H9 (cell line): ENCODE data around the gene NAB2. TPM values are rescaled to one million over a fixed set of nuclear protein-coding genes. Genes with fewer than 3 reads are reported as not detected.

Source experiments
- DNase-seq: peaks from one replicate; pipeline ENCODE4 v3.0.0-alpha.2; 2017
- H2AFZ ChIP-seq: one replicate; pipeline ENCODE4 v1.6.1; 2013; ENCODE audit warnings: mild to moderate bottlenecking, low read length, control low read depth, moderate library complexity
- H2AK5ac ChIP-seq: 2 replicates; pipeline ENCODE4 v1.6.1; 2013; ENCODE audit warnings: low read length, control low read depth, mixed read lengths; ENCODE audit not compliant: insufficient read length
- H2BK120ac ChIP-seq: one replicate; pipeline ENCODE4 v1.6.1; 2013; ENCODE audit warnings: low read depth, mild to moderate bottlenecking, low read length, control low read depth, inconsistent platforms; ENCODE audit not compliant: poor library complexity, severe bottlenecking
- H2BK12ac ChIP-seq: 2 replicates; pipeline ENCODE4 v1.6.1; 2013; ENCODE audit warnings: low read length, control low read depth, mixed read lengths, low read depth; ENCODE audit not compliant: insufficient read length
- H2BK15ac ChIP-seq: 2 replicates; pipeline ENCODE4 v1.6.1; 2013; ENCODE audit warnings: low read depth, low read length, control low read depth
- H2BK20ac ChIP-seq: one replicate; pipeline ENCODE4 v1.6.1; 2013; ENCODE audit warnings: low read depth, mild to moderate bottlenecking, low read length, control low read depth, inconsistent platforms; ENCODE audit not compliant: poor library complexity, severe bottlenecking
- H2BK5ac ChIP-seq: 2 replicates; pipeline ENCODE4 v1.6.1; 2013; ENCODE audit warnings: low read length, control low read depth, mixed read lengths; ENCODE audit not compliant: insufficient read length
- H3K14ac ChIP-seq: 2 replicates; pipeline ENCODE4 v1.6.1; 2013; ENCODE audit warnings: low read length, control low read depth; ENCODE audit not compliant: insufficient read depth
- H3K18ac ChIP-seq: 2 replicates; pipeline ENCODE4 v1.6.1; 2013; ENCODE audit warnings: low read depth, mild to moderate bottlenecking, mixed read lengths, low read length, control low read depth; ENCODE audit not compliant: insufficient read length
- H3K23ac ChIP-seq: 2 replicates; pipeline ENCODE4 v1.6.1; 2013; ENCODE audit warnings: low read length, control low read depth, mixed read lengths, low read depth; ENCODE audit not compliant: insufficient read length
- H3K23me2 ChIP-seq: 2 replicates; pipeline ENCODE4 v1.6.1; 2013; ENCODE audit warnings: low read depth, mild to moderate bottlenecking, mixed read lengths, low read length, control low read depth; ENCODE audit not compliant: insufficient read length, poor library complexity, severe bottlenecking
- H3K27ac ChIP-seq: 2 replicates; pipeline ENCODE4 v1.5.1; 2013; ENCODE audit warnings: low read length, control low read depth, mixed read lengths, low read depth; ENCODE audit not compliant: insufficient read length
- H3K27me3 ChIP-seq: 2 replicates; pipeline ENCODE4 v1.6.1; 2013; ENCODE audit warnings: low read length, control low read depth, inconsistent platforms; ENCODE audit not compliant: insufficient read depth
- H3K4ac ChIP-seq: 2 replicates; pipeline ENCODE4 v1.6.1; 2013; ENCODE audit warnings: low read depth, mild to moderate bottlenecking, control low read depth, inconsistent platforms, low read length, moderate library complexity
- H3K4me1 ChIP-seq: 2 replicates; pipeline ENCODE4 v1.6.1; 2013; ENCODE audit warnings: low read length, control low read depth, inconsistent platforms; ENCODE audit not compliant: insufficient read depth
- H3K4me2 ChIP-seq: 2 replicates; pipeline ENCODE4 v1.6.1; 2013; ENCODE audit warnings: low read length, control low read depth, mixed read lengths; ENCODE audit not compliant: insufficient read length, insufficient read depth
- H3K56ac ChIP-seq: 2 replicates; pipeline ENCODE4 v1.6.1; 2013; ENCODE audit warnings: low read depth, mild to moderate bottlenecking, mixed read lengths, low read length, control low read depth; ENCODE audit not compliant: insufficient read length
- H3K79me1 ChIP-seq: 2 replicates; pipeline ENCODE4 v1.6.1; 2013; ENCODE audit warnings: low read depth, mild to moderate bottlenecking, moderate library complexity, low read length, control low read depth, inconsistent platforms; ENCODE audit not compliant: insufficient read depth, poor library complexity, severe bottlenecking
- H3K79me2 ChIP-seq: 2 replicates; pipeline ENCODE4 v1.6.1; 2013; ENCODE audit warnings: low read length, control low read depth, inconsistent platforms; ENCODE audit not compliant: insufficient read depth
- H3K9ac ChIP-seq: 2 replicates; pipeline ENCODE4 v1.6.1; 2013; ENCODE audit warnings: low read length, control low read depth, mixed read lengths; ENCODE audit not compliant: insufficient read length; ENCODE audit errors: extremely low read depth
- H3K9me3 ChIP-seq: one replicate; pipeline ENCODE4 v1.6.1; 2013; ENCODE audit warnings: low read depth, low read length, inconsistent platforms; ENCODE audit not compliant: control insufficient read depth
- H3T11ph ChIP-seq: one replicate; pipeline ENCODE4 v1.6.1; 2013; ENCODE audit warnings: mild to moderate bottlenecking, low read length, control low read depth, inconsistent platforms
- H4K20me1 ChIP-seq: one replicate; pipeline ENCODE4 v1.6.1; 2013; ENCODE audit not compliant: control insufficient read depth, insufficient read length, insufficient read depth
- H4K5ac ChIP-seq: 2 replicates; pipeline ENCODE4 v1.6.1; 2013; ENCODE audit warnings: low read depth, mild to moderate bottlenecking, mixed read lengths, low read length, control low read depth; ENCODE audit not compliant: insufficient read length
- H4K8ac ChIP-seq: replicated peaks from 2 replicates; pipeline ENCODE4 v1.6.1; 2013; ENCODE audit warnings: low read length, control low read depth, mixed read lengths, low read depth; ENCODE audit not compliant: insufficient read length
- H4K91ac ChIP-seq: 2 replicates; pipeline ENCODE4 v1.6.1; 2013; ENCODE audit warnings: low read depth, mild to moderate bottlenecking, moderate library complexity, mixed read lengths, low read length, control low read depth; ENCODE audit not compliant: insufficient read length
- H3K27ac Mint-ChIP-seq, 3 experiments: 2 replicates in 2 of 3; 3 replicates in 1 of 3; pipeline ENCODE4 v1.8.0; 2020 to 2021; ENCODE audit warnings: mixed read lengths in 3 of 3, mild to moderate bottlenecking in 1 of 3, moderate library complexity in 1 of 3
- H3K27me3 Mint-ChIP-seq: 2 replicates; pipeline ENCODE4 v1.8.0; 2021; ENCODE audit warnings: low read depth, mild to moderate bottlenecking, moderate library complexity, mixed read lengths
- H3K36me3 Mint-ChIP-seq, 3 experiments: 2 replicates in 2 of 3; 3 replicates in 1 of 3; pipeline ENCODE4 v1.8.0; 2020 to 2021; ENCODE audit warnings: low read depth in 3 of 3, mixed read lengths in 3 of 3; ENCODE audit not compliant: insufficient read depth in 1 of 3
- H3K4me1 Mint-ChIP-seq, 2 experiments: 2 replicates each; pipeline ENCODE4 v1.8.0; 2020; ENCODE audit warnings: mixed read lengths in 2 of 2
- H3K4me3 Mint-ChIP-seq, 2 experiments: 2 replicates in 1 of 2; 3 replicates in 1 of 2; pipeline ENCODE4 v1.8.0; 2020 to 2021; ENCODE audit warnings: mild to moderate bottlenecking in 2 of 2, mixed read lengths in 2 of 2, moderate library complexity in 1 of 2
- H3K9me3 Mint-ChIP-seq, 2 experiments: 2 replicates in 1 of 2; 3 replicates in 1 of 2; pipeline ENCODE4 v1.8.0; 2020; ENCODE audit warnings: mild to moderate bottlenecking in 2 of 2, mixed read lengths in 2 of 2, moderate library complexity in 1 of 2
- CTCF ChIP-seq: fragments of 200-600 bp; sonication (generic); conservative IDR thresholded peaks from 3 replicates; pipeline ENCODE4 v1.8.0; 2021; ENCODE audit warnings: antibody characterized with exemption, mild to moderate bottlenecking
- WGBS: extraction: QIAGEN DNeasy Blood & Tissue Kit; methylation state at CpG from one replicate; pipeline ENCODE4 v1.1.7; 2013; ENCODE audit warnings: missing lambda C conversion rate, low lambda C conversion rate, mixed read lengths; ENCODE audit not compliant: insufficient read length; ENCODE audit errors: extremely low coverage; 5-methylcytosine and 5-hydroxymethylcytosine counted together
- total RNA-seq: library from RNA; stranded (reverse); gene quantifications from 2 replicates; pipeline ENCODE4 v1.2.1, GENCODE V29; 2021

The NAB2 gene
- total RNA-seq, 1 experiment from 2014 or later, result 67.8 TPM

GRCh38 chr12:57133013-57133569 lies 44.2 kb downstream of the NAB2 start:
- Histone ChIP-seq H2AFZ (no peak overlapping the region), H3K4me1 (peaks cover 31% of the 10 kb centered on the region), H3K18ac (no peak overlapping the region), H2AK5ac (no peak overlapping the region), H3K4ac (no peak overlapping the region), H2BK20ac (no peak overlapping the region), H2BK12ac (no peak overlapping the region), H3K27me3 (no peaks in the 10 kb centered on the region), H3K4me2 (peak overlapping the region; percentile 4), H4K5ac (no peak overlapping the region), H3K9ac (no peak overlapping the region), H3T11ph (no peak overlapping the region), H3K23me2 (peaks cover 7% of the 10 kb centered on the region), H2BK5ac (no peak overlapping the region), H4K20me1 (no peaks in the 10 kb centered on the region), H2BK120ac (no peak overlapping the region), H3K9me3 (no peaks in the 10 kb centered on the region), H3K79me1 (peaks cover 15% of the 10 kb centered on the region), H3K23ac (no peak overlapping the region), H3K56ac (no peak overlapping the region), H3K79me2 (peaks cover 26% of the 10 kb centered on the region; the same call in 1 of the 2 replicates), H3K14ac (no peak overlapping the region; the same call in 1 of the 2 replicates), H2BK15ac (no peak overlapping the region), H4K91ac (no peak overlapping the region), H4K8ac (no peak overlapping the region), H3K27ac (no peak overlapping the region)
- Mint-ChIP-seq H3K4me3 (peak overlapping the region; percentile 5 to 34; a peak in 3 of 5 replicates), H3K9me3 (no peaks in the 10 kb centered on the region), H3K27ac (peak overlapping the region; percentile 7 to 53 (median 9); a peak in 6 of 7 replicates), H3K36me3 (peaks cover 0 to 12% (median 0%) of the 10 kb centered on the region in 3 experiments; a peak in 3 of 7 replicates), H3K27me3 (no peaks in the 10 kb centered on the region), H3K4me1 (peaks cover 68 to 75% of the 10 kb centered on the region in 2 experiments)
- WGBS, result no CpG with 5 or more reads among the region's 4 CpGs
- DNase-seq, result no peak
- no peak for TF ChIP-seq CTCF
